ENCODE data around the gene RNF121. TPM values are rescaled to one million over a fixed set of nuclear protein-coding genes. Genes with fewer than 3 reads are reported as not detected.

Gene RNF121
- total and polyA plus RNA-seq, 7 donors, result 23.0 to 51.7 (median 27.5) TPM

DNA sequence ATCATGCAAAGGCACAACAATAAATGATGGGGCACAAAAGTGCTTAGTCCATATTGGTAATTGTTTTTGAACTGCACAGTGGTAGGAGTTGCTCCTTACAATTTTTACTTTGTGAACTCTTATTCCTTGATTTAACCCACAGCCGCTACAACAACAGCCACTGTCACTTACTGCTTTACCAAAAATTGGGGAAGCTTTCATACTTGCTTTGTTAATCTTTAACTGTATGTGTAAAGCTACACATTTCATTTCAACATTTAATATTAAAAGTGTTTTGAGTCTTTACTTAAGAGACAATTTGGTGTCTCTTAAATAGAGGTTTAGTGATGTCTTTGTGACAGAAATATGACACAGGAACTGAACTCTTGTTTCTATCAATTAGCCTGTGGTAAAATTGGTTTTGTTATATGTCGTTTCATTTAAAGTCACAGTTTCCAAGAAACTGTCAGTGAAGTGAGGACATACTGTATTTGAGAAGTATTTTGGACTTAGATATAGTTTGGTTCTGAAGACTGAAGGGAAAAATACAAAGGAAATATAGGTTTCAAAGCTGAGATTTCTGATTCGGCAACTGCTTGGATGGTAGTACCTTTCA lies 63.4 kb downstream of the RNF121 start:
- H3K27me3 ChIP-seq (ENCODE audit: insufficient read depth in 3 of 3, low read length in 2 of 3), result no peaks in the 10 kb centered on the region
- intact Hi-C loops (cut with DNase I), result no loop called here
- no peak for TF ChIP-seq CTCF (IDR thresholded peaks at IDR 0.05)
- H3K36me3 ChIP-seq (ENCODE audit: insufficient read depth in 1 of 2, low read depth in 1 of 2), result peaks cover 0 to 33% of the 10 kb centered on the region in 2 donors
- no peak overlapping the region for H3K4me3 ChIP-seq
- no peaks in the 10 kb centered on the region for H3K9me3 ChIP-seq
- no peak overlapping the region for H3K27ac ChIP-seq
- DNase-seq (no peak), ATAC-seq (no peak)
- H3K4me1 ChIP-seq, result peaks cover 3% of the 10 kb centered on the region
- 84 to 87% (median 87%) methylated on average over 3 of the region's 3 CpGs for WGBS, 3 donors

DNA sequence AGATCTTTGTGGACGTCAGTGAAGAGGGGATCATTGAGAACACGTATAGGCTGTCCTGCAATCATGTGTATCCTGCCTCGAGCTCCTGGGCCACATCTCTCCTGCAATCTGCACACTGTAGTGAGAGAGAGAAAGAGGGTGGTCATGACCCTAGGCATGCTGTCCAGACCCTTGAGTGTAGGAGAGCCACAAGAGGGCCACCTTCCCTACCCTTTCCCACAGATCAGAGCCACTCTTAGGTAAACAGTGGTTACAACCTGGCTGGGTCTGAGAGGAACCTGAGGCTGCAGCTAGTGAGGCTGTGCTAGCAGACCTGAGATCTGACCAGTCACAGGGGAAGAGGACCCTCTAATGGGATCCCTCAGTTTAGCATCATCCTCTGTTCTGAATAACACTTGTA lies 65.9 kb downstream of the RNF121 start:
- intact Hi-C loops (cut with DNase I), result no loop called here

GRCh38 chr11:71995726-71996291 lies 67.0 kb downstream of the RNF121 start:
- Histone ChIP-seq H3K27ac (no peak overlapping the region), H3K9me3 (no peaks in the 10 kb centered on the region), H3K4me3 (no peak overlapping the region), H3K4me1 (peaks cover 5% of the 10 kb centered on the region), H3K36me3 (ENCODE audit: insufficient read depth in 1 of 2, low read depth in 1 of 2) (peaks cover 0 to 35% of the 10 kb centered on the region in 2 donors), H3K27me3 (ENCODE audit: insufficient read depth in 3 of 3, low read length in 2 of 3) (no peaks in the 10 kb centered on the region)
- TF ChIP-seq CTCF (IDR thresholded peaks at IDR 0.05), result no peak
- no peak for DNase-seq
- 36 to 59% (median 51%) methylated on average over 3 of the region's 3 CpGs for WGBS, 3 donors
- no peak for ATAC-seq
- intact Hi-C loops (cut with DNase I), result no loop called here

More for the DNA sequence above, 65.9 kb downstream of the RNF121 start:
- H3K27me3 ChIP-seq (ENCODE audit: insufficient read depth in 3 of 3, low read length in 2 of 3), result no peaks in the 10 kb centered on the region
- H3K4me1 ChIP-seq, result peaks cover 4% of the 10 kb centered on the region
- no peak for TF ChIP-seq CTCF (IDR thresholded peaks at IDR 0.05)
- H3K27ac ChIP-seq, result no peak overlapping the region
- 79 to 89% (median 87%) methylated on average over 3 of the region's 3 CpGs for WGBS, 3 donors
- ATAC-seq (no peak), DNase-seq (no peak)
- no peak overlapping the region for H3K4me3 ChIP-seq
- peaks cover 0 to 34% of the 10 kb centered on the region in 2 donors for H3K36me3 ChIP-seq (ENCODE audit: insufficient read depth in 1 of 2, low read depth in 1 of 2)
- H3K9me3 ChIP-seq, result no peaks in the 10 kb centered on the region

- peak overlapping the region; percentile 67 for H3K27ac ChIP-seq
Measured at GRCh38 chr11:71996517-71996916, 67.7 kb downstream of the RNF121 start.

More at GRCh38 chr11:71996517-71996916, 67.7 kb downstream of the RNF121 start:
- 85 to 93% (median 93%) methylated on average over 4 of the region's 4 CpGs for WGBS, 3 donors
- DNase-seq, result no peak
- no peak overlapping the region for H3K4me3 ChIP-seq
- peaks cover 0 to 35% of the 10 kb centered on the region in 2 donors for H3K36me3 ChIP-seq (ENCODE audit: insufficient read depth in 1 of 2, low read depth in 1 of 2)
- TF ChIP-seq CTCF (IDR thresholded peaks at IDR 0.05), result no peak
- peaks cover 5% of the 10 kb centered on the region for H3K4me1 ChIP-seq
- intact Hi-C loops (cut with DNase I), result no loop called here
- H3K27me3 ChIP-seq (ENCODE audit: insufficient read depth in 3 of 3, low read length in 2 of 3), result no peaks in the 10 kb centered on the region
- ATAC-seq, result peak in 3 of 4 donors; percentile 2 to 20 (median 2)
- H3K9me3 ChIP-seq, result no peaks in the 10 kb centered on the region

Data from psoas muscle (tissue), 8 donors.